HG03039 (cell line): ENCODE results near the gene HIC2.
"Not testable (repeated sequence)": the region's sequence is repeated elsewhere in the genome, so short reads cannot be mapped to it uniquely, and the experiment has no call there.

Source experiments
- ATAC-seq: cut with Tn5 transposase; IDR thresholded peaks from one replicate; pipeline ENCODE4 v1.9.1; 2021; ENCODE audit warnings: mild to moderate bottlenecking, moderate library complexity; ENCODE audit not compliant: unreplicated experiment

The HIC2 gene

DNA sequence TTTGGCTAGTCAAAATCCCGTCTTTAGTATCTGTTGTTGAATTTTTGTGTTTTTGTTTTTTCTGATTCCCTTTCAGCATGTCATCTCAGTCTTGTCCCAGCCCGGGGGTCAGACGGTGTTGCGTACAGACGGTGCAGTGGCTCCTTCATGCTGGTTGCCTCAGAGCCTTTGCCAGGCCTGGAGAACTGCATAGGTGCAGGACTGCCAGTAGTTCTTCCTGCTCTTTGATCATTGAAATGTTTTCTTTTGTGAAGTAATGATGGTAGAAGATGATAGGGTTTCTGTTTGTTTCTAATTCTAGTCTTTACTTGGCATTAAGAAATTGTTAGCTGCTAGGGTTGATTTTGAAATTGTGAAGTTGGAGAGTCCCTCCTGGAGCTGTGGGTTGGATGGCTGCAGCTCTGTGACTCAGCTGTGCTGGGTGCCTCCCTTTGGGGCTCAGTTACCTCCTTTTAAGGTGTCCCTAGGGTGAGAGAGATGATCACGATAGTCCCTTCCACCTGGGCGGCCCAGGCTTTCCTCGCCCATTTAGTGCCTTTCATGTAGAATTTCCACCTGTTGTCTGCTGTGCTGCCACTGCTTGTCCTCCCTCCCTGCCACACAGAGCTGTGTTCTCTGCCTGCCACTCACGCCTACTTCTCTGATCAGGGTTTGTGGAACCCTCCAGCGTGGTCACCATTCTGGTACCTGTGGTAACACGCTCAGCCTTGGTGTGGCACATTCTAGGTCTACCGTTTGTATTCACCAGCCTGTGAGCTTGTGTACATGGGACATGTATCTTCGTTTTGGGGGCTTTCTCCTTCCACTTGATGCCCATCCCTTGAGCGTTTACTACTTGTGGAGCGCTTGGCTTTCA is 17.4 kb downstream of the HIC2 start:
- not testable (repeated sequence) for ATAC-seq

DNA sequence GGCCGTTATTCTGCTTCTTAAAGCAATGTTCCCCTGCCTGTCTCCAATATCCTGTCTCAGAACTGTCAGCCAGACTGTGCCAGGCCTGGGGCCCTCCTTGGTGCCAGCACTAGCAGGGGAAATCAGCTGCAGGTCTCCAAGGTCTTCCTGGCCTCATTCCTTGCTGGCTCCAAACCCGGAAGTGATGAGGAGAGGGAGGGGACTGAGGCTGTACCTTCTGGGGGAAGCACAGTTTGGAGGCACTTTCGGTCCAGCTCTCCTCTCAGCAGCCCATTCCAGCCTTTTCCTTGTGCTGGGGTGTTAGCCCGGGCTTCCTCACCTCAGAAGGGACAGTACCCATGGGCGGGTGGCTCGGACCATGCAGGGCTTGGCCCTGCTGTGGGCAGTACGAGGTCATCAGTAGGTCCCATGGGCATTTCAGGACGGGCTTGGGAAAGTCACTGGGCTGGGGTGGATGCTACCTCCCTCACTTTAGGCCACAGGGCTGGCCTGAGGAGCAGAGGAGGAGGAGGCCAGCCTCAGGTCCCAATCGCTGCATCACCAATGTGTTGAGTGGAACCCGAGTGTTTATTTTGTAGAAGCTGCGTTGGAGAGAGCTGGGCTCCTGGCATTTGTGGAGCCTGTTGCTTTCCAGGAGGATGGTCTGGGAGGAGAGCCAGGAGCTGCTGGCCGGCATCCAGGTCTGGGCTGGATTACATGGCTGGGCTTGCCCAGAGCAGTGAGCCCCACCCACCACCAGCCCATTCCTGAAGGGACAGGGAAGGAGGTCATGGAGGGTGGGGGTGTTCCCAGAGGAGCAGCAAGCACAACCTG is 19.0 kb downstream of the HIC2 start:
- ATAC-seq = not testable (repeated sequence)

DNA sequence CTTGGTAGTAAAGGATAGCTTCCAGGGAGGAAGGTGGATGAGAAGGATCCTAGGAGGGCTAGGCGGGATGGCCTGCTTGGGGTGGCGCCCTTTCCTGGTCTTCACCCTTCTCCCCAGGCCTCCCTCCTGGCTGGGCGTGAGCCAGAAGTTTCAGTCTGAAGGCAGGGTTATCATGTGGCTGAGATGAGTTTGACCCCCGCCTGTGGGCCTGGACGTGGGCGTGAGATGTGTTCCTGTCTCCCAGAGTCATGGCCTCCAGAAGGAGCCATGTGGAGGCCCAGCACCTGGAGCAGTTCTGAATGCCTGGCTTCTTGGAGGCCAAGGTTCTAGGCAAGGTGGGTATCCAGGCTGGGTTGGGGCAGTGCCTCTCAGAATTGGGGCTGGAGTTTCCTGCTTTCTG is 20.8 kb downstream of the HIC2 start:
- ATAC-seq = not testable (repeated sequence)

DNA sequence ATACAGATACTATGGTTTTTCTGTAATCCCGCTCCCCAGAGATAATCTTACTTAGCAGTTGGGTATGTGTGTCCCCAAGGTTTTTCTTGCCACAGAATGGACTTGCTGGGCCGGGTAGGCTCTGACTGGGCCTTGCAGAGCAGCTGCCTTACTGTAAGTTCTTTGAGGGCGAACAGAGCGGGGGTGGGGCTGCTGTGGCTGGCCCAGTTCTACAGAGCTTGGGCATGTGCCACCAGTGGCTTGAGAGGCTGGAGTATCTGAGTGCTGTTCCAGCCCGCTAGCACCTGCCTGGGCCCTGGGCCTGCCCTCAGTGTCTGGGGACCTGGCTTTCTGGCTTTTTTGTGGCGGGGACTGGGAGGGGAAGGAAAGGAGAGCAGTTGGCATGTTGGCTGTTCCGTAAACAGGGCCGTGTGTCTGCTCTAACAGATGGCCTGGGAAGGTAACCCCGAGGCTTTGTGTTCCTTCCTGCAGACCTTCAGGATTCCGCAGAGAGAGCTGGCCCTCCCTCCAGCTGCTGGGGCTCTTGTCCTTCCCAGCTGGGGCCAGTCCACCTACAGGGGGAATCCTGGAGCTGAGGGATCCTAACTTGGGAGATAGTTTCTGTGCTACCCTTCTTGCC is 23.0 kb downstream of the HIC2 start:
- not testable (repeated sequence) for ATAC-seq

- not testable (repeated sequence) for ATAC-seq
Measured at GRCh38 chr22:21440676-21441075, 23.5 kb downstream of the HIC2 start.

DNA sequence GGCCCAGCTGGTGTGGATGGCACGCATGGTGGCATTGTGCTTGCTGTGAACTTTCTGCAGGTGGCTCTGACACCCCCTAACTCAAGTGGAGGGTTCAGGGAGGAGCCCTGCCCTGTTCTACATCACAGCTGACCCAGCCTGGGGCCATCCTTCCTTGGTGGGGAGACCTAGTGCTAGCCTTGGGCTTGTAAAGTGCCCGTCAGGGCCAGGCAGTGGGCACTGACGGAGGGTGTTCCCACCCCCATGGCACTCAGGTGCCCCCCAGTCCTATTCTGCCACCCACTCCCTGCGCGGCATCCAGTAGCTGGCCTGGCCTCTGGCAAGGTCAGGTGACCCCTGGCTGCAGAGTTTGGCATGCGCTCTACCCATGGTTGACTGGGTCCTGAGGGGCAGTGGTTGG is 24.0 kb downstream of the HIC2 start:
- ATAC-seq = not testable (repeated sequence)

GRCh38 chr22:21442123-21442522 is 25.0 kb downstream of the HIC2 start:
- not testable (repeated sequence) for ATAC-seq

DNA sequence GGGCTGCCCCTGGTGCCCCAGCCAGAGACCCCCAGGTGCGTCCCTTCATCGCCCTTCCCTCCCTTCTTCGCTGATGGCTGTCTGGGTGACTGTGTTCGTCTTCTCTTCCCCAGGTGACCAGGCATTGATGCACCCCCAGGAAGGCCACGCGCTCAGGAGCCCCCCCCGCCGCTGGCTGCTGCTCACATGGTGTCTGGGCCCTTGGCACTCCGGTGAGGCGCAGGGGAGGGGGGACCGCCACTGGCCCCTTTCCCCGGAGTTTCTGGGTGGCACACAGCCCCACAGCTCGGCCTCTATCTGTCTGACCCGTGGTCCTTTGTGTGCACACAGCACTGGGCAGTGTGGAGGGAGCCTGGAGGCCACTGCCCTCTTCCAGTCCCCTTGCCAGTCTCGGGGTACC is 25.5 kb downstream of the HIC2 start:
- ATAC-seq = not testable (repeated sequence)

DNA sequence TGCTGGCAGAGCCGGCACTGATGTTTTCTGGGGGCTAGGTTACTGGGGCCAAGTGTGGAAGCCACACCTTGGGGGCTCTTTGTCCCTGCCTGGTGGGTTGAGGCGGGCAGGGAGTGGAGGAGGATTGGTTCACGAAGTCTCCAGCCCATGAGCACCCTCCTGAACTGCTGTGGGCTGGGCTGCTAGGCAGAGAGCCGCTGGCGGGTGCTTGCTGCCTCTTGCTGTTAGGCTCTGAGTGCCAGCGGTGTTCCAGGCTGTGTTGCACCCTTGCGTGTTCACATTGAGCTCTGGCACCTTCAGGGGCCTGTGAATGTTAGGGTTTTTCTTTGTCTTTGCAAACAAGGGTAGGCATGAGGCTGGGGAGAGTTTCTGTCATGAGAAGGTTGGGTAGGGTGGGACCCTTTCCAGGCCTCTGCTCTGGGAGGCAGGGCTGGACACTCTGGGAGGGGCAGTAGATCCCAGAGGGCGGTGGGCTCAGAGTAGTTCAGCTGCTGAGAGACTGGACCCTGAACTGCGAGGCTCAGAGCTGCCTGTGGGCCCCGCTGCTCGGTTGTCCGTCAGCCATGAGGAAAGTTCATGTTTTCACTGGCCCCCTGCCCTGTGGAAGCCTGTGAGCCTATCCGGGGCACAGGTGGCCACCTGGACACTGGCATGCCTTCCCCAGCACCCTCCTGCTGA is 26.0 kb downstream of the HIC2 start:
- ATAC-seq = no peak

- ATAC-seq = no peak
Measured at GRCh38 chr22:21443735-21444421, 26.7 kb downstream of the HIC2 start.

DNA sequence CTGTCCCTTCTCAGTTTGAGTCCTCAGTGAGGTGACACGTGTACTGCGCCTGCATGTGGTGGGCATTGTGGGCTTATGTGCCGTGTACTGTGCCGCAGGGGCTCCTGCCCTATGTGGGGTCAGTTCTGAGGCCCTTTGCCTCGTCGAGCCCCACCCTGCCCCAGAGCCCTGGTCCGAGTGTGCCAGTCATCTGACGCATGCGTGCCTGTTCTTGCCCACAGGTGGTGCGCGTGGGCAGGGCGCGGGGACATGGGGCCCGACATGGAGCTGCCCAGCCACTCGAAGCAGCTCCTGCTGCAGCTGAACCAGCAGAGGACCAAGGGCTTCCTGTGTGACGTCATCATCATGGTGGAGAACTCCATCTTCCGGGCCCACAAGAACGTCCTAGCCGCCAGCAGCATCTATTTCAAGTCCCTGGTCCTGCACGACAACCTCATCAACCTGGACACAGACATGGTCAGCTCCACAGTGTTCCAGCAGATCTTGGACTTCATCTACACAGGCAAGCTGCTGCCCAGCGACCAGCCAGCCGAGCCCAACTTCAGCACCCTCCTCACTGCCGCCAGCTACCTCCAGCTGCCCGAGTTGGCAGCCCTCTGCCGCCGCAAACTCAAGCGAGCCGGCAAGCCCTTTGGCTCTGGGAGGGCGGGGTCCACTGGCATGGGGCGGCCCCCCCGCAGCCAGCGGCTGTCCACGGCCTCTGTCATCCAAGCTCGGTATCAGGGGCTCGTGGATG is 27.7 kb downstream of the HIC2 start:
- ATAC-seq = no peak

- ATAC-seq = no peak
Measured at GRCh38 chr22:21445437-21446127, 28.4 kb downstream of the HIC2 start.

GRCh38 chr22:21446128-21446826 is 29.1 kb downstream of the HIC2 start:
- ATAC-seq = no peak

DNA sequence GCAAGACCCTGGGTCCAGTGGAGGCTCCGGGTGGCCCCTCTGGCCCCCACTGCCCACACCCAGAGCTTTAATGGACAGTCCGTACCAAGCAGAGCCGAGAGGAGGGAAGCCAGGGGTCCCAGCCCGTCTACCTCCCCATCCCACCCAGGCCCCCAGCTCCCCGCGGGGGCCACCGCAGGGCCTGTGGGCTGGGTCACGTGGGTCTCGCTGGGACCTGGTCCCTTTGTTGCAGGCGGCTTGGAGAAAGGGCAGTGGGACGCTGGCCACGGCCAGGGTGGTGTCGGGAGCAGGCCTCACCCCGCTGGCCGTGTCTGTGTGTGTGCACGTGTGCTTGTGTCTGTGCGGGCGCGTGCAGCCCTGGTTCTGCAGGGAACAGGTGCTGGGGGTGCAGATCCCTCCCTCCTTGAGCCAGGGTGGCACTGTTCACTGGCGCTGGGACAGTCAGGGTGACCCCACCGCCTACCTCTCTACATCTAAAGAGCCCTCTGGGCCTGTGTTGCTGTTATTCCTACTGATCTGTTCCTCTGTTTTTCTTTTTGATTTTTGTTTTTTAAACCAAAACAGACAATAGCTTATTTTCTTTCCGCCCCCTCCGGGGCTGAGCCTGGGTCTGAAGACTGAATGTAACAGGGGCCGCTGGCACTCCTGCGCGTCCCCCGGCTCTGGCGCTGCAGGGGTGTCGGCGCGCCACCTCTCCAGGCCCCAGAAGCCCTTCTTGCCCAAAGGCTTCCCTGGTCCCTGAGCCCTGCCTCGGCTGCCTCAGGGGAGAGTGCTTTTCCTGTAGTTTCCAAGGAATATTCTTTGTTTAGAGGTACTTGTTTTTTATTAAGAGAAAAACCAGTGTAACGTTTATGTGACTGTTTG is 29.9 kb downstream of the HIC2 start:
- no peak for ATAC-seq

GRCh38 chr22:21447694-21448402 is 30.7 kb downstream of the HIC2 start:
- ATAC-seq = no peak

DNA sequence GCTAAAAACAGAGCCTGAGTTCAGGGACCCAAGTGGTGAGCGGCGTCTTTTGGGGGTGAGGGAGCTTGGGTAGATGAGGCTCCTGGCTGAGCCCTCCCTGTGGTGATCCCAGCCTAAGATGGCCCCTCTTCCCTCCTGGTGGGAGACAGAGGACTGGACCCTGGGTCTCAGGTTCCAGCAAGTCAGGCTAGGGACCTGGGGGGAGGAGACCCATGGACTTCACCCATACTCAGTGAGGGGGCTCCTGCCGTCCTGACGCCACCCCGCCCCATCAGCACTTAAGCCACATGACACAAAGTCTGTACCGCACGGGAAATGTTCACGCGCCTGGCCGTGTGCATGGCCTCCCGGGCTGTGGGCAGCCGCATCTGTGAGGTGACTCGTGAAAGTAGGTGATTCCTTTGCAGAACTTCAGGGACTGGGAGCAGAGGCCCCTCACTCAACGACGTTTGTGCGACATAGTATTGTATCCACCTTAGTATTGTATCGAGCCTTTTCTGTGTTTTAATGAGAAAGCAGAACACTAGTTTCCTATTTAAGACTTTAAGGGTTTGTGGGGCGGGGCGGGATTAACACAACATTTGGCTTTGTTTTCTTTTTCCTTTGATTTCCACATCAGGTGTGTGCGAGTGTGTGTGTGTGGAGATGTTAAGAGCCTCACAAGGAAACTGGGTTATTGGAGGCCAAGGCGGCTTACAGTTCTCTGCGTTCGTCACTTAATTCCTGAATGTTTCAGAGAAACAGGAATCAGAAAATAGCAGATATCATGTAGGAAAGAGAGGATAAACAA is 31.7 kb downstream of the HIC2 start:
- ATAC-seq = no peak
